IPS DF 4.7 (cell line): ENCODE data around the gene NIPBL.
"Not testable (repeated sequence)": the region's sequence is repeated elsewhere in the genome, so short reads cannot be mapped to it uniquely, and the experiment has no call there.

Experiments used
- DNase-seq: peaks from one replicate; pipeline ENCODE4 v3.0.0-alpha.2; 2013; ENCODE audit warnings: low spot score; ENCODE audit errors: extremely low read depth

Gene NIPBL

DNA sequence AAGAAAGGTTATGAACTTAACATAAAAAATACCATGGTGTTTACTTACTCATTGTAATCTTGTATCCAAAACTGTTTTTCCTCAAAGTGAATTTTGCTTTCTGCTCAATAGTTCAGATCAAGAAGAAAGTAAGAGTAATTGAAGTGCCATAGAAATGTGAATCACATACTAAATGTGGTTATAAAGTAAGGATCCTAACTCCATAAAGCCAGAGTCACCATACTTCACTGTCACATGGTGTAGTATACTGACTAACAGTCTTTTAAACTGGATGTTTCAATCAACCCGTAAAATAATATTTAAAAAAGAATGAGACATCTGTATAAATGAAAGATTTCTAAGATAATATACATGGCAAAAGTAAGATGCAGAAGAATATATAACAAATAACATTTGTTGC, 72.1 kb downstream of the NIPBL start:
- DNase-seq: no peak

DNA sequence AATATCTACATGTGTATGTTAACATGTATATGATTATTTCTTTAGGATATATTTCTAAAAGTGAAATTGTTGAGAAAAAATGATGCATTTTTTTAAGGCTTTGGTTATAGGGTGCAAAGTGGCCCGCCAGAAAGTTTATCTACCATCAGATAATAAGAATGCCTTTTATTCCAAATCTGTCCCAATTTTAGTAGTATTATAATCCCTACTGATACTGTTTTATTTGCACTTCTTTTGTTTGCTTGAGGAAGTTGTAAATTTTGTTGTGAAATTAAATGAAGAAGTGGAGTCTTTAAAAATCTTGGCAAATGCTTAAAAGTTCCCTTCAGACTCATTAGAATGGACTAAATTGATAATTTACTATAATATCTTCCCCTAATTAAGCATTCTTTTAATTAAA, 73.0 kb downstream of the NIPBL start:
- DNase-seq: no peak

DNA sequence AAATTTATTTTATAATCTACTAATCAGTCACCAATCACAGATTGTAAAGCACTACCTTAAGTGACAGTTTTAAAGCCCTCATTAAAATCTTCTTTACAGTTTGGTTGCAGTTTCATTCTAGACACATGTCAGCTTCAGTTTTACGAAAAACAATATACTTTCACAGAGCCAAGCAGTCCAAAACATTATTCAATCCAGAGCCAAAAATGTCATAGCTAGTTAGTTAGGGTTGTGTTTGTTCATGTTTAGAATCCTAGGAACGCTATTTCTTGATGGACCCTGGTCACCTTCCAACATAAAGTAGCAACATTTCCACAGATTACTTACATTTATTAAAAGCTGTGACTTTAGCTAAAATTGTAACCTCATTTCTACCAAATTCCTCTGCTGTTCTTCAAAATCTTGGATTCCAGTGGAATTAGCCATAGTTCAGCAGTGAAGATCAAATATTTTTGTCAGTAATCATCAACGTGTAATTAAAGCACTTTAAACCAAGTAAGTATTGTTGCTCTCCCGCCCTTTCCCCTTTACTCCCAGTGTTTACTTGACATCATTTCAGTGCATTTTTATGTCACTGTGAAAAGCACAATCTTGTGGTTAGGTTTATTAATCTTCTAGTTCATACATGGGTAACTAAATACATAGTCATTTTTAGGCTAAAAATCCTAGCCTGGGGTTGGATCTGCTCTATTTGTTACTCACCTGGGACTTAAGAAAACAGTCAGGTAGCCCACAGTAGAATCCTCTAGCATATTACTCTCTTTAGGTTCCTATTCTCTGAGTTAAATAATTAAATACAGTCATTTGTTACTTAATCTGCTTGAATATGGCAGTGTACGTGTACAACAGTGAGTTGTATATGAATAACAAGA, 74.3 kb downstream of the NIPBL start:
- no peak for DNase-seq

DNA sequence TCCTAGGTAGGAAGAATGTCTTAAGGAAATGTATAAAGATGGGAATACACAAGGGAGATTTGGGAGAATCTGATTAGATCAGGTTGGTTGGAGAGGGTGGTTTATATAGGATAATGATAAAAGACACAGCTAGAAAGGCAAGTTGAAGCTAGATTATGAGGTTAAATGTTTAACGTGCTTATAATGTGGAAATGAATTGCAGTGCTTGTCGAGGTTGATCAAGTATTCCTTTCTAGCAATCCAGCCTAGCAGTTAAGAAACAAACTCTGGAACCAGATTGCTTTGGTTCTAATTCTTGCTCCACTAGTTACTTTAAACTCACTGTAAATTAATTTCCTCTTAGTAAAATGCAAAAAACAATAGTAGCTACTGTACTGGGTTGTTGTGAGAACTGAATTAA, 76.5 kb downstream of the NIPBL start:
- no peak for DNase-seq

DNA sequence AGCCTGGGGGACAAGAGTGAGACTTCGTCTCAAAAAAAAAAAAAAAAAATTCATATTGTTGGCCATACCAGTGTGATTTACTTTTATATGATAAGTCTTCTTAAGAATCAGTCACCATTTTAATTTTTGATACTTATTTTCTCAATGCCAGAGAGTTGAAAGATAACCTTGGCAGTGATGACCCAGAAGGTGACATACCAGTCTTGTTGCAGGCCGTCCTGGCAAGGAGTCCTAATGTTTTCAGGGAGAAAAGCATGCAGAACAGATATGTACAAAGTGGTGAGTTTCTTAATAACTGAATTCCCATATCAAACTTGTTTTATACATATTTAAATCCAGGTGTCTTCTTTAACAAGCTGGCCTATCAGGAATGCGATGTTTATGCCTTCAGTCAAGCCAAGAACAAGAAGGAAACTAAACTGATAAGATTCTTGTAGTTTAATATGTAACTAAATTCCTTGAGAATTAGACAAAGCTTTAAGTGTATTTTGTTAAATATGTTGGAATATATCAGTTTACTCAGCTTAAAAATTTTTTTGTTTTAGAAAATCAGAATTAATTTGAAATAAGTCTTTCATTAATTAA, 81.5 kb downstream of the NIPBL start:
- no peak for DNase-seq

DNA sequence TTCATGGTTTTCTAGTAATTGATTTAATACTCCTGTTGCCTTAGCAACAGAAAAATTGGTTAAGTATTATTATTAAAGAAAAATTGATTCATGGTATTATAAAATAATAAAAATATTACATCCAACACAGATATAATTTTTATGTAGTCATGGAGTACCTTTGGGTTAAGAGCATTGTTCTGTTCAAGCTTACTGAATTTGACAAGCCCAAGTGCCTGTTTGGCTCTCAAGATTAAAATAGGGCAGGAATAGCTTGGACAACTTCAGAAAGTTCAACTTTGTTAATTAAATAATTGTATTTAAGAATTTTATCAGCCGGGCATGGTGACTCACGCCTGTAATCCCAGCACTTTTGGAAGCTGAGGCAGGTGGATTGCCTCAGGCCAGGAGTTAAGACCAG, 82.0 kb downstream of the NIPBL start:
- DNase-seq: no peak

DNA sequence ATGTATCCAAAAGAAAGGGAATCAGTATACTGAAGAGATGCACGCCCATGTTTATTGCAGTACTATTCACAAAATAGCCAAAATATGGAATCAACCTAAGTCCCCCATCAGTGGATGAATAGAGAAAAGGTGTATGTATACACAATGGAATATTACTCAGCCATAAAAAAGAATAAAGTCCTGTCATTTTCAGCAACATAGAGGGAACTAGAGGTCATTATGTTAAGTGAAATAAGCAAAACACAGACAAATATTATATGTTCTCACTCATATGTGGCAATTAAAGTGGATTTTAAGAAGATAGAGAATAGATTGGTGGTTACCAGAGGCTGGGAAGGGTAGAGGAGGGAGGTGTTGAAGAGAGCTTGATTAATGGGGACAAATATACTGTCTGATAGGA, 88.6 kb downstream of the NIPBL start:
- DNase-seq: no peak

DNA sequence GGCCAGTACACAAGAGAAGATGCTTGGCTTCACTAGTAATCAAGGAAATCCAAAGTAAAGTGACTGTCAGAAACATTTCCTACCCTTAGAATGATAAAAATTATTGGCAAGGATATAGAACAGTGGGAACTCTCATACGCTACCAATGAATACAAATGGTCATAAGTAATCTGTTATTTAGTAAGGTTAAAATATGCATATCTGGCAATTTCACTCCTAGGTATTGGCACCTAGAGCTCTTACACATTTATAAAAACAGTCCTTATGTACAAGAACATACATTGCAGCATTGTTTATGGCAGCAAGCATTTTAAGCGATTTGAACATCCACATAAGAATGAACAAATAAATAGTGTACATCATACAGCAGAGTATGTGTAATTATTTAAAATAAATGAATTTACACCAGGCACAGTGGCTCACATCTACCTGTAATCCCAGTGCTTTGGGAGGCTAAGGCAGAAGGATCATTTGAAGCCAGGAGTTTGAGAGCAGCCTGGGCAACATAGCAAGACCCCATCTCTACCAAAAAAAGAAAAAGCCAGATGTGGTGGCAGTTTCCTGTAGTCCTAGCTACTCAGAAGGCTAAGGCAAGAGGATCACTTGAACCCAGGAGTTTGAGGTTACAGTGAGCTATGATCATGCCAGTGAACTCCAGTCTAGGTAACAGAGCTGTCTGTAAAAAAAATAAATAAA, 93.3 kb downstream of the NIPBL start:
- no peak for DNase-seq

DNA sequence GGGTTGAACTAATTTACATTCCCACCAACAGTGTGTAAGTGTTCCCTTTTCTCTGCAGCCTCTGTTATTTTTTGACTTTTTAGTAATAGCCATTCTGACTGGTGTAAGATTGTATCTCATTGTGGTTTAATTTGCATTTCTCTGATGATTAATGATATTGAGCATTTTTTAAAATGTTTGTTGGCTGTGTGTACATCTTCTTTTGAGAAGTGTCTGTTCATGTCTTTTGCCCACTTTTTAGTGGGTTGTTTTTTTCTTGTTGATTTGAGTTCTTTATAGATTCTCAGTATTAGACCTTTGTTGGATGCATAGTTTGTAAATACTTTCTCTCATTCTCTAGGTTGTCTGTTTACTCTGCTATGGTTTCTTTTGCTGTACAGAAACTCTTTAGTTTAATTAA, 101.6 kb downstream of the NIPBL start:
- DNase-seq: no peak

DNA sequence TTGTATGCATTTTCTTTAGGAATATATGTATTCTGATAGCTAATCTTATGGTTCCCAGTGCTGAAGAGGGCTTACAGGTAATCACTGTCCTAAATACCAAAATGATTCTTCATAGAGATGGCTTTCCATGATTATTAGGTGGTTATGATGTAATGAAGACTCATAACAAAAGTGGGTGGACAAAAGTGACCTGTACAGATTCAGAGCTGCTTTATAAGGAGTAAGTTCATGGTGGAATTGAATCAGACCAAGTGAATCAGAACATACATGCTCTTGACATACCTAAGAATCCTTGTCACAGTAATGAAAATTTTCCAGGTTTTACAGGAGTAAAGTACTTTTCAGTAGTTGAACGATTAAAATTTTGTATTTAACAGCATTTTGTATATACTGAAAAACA, 105.6 kb downstream of the NIPBL start:
- no peak for DNase-seq

DNA sequence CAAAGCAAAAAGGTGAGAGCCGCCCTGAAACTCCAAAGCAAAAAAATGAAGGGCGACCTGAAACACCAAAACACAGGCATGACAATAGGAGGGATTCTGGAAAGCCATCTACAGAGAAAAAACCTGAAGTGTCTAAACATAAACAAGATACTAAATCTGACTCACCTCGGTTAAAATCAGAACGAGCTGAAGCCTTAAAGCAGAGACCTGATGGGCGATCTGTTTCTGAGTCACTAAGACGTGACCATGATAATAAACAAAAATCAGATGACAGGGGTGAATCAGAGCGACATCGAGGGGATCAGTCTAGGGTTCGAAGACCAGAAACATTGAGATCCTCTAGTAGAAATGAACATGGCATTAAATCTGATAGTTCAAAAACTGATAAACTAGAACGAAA, 108.8 kb downstream of the NIPBL start:
- DNase-seq: no peak

DNA sequence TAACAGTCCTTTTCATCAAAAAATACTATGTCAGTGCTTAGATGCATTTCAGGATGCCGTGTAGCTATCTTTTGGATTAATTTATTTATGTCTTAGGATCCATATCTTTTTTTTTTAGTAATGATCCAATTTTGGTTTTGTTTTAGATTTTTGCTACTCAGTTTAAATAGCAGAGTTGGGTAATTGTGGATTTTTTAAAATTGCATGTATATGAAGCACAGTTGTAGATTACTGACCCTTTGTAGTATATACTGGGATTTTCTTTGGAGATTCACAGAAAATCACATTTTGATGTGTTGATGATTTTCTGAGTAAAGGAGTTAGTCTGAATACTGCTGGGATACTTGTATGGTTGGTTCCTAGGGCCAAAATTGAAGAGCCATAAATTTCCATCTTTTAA, 111.8 kb downstream of the NIPBL start:
- DNase-seq: no peak

DNA sequence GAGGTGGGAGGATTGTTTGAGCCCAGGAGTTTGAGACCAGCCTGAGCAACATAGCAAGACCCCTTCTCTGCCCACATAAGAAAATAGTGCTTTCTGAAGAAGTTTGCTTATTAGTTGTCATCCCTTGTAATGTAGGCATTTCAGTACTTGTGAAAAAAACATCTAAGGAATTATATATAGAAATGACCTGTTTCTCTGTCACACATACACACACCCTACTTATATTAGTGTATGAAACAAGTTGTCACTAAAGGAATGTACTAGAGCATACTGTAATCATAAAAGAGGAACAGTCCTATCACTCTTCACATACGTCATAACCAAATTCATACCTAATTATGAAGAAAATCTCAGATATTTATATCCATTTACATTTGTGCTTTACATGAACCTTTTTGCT, 122.0 kb downstream of the NIPBL start:
- DNase-seq: no peak

DNA sequence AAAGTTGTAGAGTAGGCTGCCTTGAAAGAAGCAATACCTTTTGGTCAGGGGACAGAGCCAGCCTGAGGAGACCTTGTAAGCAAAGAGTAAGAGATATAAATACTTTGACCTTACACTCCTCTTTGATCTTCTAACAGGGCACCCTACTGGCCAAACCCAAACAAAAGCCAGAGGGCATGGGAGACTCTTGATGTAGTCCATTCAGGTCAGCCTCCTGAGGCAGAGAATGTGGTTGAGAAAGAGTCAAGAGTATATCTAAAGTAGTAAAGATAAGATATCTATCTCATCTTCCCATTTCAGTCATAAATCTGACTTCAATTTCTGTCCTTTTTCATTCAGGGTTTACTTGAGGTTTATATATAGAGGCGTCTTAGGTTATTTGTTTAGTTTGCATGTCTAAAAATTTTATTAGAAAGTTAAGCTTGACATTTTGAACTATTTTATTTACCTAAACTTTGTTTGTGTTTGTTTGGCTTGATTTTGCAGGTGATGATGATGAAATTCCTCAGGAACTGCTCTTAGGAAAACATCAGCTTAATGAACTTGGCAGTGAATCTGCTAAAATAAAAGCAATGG, 125.7 kb downstream of the NIPBL start:
- DNase-seq: no peak

DNA sequence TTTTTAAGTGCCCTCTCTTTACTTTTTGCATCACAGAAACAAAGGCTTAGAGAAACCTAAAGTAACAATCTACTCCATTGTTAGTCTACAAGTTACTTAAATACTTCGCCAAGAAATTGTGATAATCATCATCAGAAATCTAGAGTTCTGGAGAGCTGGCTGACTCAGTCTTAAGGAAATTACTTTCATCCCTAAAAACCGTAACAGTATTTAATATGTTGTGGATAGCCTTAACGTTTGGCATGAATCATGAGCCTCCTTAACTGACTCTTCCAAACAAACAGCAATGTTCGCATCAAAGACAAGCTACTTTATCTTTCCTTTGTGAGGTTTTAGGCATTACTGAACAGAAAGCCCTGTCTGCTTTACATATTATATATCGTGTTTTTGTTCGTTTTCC, 128.7 kb downstream of the NIPBL start:
- DNase-seq: no peak

DNA sequence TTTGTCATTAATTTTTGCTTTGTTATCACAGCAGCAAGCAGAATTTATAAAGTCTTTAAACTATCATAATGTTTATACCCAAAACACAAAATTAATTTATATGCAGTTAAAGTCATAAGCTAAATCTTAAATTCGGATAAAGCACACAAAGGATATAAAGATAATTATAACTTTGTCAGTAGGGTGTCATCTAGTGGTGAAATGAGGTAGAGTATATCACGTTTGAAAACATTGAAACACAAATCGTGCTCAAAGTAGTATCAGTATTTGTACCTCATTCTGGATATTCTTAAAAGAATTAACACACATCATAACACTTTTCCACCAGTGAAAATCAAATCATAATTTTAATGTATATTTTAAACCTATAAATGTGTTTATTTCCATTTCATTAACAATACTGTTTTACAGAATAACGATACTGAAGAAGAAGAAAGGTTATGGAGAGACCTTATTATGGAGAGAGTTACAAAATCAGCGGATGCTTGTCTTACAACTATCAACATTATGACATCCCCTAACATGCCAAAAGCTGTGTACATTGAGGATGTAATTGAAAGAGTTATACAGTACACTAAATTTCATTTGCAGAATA, 129.5 kb downstream of the NIPBL start:
- DNase-seq: no peak

DNA sequence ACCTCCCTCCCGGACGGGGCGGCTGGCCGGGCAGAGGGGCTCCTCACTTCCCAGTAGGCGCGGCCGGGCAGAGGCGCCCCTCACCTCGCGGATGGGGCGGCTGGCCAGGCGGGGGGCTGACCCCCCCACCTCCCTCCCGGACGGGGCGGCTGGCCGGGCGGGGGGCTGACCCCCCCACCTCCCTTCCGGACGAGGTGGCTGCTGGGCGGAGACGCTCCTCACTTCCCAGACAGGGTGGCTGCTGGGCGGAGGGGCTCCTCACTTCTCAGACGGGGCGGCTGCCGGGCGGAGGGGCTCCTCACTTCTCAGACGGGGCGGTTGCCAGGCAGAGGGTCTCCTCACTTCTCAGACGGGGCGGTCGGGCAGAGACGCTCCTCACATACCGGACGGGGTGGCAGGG, 136.6 kb downstream of the NIPBL start:
- DNase-seq: not testable (repeated sequence)

DNA sequence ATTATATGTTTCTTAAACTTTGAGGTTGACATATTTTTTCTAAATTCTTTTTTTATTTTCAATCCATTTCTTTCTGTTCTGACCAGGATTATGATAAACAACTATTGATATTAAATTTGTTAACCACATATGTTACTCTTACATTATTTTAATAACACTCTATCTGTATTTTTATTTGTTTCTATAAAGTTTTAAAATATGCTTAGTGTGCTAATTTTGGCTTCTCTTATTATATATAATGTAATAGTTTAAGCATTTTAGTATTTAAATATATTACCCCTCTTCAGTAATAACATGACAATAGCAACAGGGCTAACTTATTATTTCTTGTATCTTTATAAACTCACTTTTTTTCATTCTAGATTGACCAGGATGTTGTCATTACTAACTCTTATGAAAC, 137.8 kb downstream of the NIPBL start:
- DNase-seq: no peak

DNA sequence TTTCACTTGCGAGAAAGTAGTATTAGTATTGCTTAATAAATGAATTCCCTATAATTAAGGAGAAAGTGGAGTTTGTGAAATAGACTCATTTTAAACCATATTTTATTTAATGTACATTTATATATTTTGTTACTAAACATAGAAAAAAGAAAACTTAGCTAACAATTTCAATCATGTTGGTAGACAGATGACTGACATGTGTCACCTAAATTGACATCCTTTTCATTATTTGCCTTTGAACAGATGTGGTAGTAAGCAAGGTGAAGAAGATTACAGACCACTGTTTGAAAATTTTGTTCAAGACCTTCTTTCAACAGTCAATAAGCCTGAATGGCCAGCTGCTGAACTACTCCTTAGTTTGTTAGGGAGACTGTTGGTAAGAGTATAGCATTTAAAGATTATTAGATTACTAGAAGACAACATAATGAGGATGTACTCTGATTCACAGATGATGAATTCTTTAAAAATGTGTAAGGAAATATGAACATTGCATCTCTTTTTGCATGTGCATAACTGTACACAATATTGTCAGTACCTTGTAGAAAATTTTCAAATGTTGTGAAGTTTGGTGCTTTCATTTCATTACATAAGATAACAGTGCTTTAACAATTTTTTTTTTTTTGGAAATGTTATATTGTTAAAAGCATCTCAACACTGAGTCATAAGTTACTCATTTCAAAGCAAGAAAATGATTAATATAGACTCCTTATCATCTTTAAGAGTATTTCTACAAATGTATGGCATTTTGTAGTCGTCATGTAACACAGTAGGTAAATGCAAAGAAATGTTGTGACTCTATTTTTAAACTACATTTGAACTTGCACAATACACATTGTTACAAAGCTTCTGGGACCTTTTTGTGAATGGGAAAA, 139.5 kb downstream of the NIPBL start:
- no peak for DNase-seq

DNA sequence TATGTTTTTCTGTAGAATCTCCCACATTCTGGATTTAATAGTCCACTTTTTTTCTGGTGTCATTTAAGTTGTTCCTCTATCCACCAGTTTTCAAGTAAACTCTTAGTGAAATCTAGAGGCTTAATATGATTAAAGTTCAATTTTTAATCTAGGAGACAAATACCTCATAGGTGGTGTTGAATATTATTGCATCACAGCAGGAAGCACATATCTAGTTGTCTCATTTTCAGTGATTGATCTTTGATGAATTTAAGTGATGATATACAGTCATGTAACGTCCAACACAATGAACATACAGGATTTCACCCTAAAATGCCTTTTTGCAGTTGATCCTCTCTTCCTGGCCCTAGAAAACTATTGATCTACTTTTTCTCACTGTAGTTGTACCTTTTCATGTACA, 152.3 kb downstream of the NIPBL start:
- no peak for DNase-seq

DNA sequence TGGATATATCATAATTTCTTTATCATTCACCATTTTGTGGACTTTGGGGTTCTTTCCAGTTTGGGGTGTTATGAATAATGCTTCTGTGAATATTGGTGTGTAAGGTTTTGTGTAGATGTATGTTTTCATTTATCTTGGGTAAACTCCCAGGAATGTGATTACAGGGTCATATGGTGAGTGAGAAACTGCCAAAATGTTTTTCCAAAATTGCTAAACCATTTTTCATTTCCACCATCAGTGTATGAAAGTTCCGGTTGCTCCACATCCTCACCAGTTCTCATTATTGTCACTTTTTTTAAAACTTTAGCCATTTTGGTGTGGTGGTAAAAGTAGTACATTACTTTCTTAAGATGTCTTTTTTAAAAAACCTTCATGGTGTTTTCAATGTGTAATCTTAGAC, 152.9 kb downstream of the NIPBL start:
- DNase-seq: no peak
